ENCODE results near the gene HEATR5B. TPM values are rescaled to one million over a fixed set of nuclear protein-coding genes. Genes with fewer than 3 reads are reported as not detected.

The HEATR5B gene
- total and polyA plus RNA-seq, 2 of the 4 experiments (the other 2 are of a cell fraction): 8.3 to 17.9 TPM

GRCh38 chr2:36964496-36965058 lies 119.6 kb downstream of the HEATR5B start:
- no peak for DNase-seq
- dilution Hi-C loops (cut with HindIII; ENCODE audit: low sequenced_read_pairs, unreplicated experiment): no loop called here
- H4K20me1 ChIP-seq (ENCODE audit: insufficient read depth, low read length): peaks cover 19% of the 10 kb centered on the region

More at GRCh38 chr2:36964496-36965058, 119.6 kb downstream of the HEATR5B start:
- no peak overlapping the region for H2BK5ac ChIP-seq (ENCODE audit: low read depth, low read length, poor library complexity, severe bottlenecking)
- BruUV-seq (replicated peaks): TSS peak; percentile 21
- H3K79me1 ChIP-seq (ENCODE audit: low read depth in 1 of 2, low read length in 2 of 2): peaks cover 17 to 55% of the 10 kb centered on the region in 2 experiments
- intact Hi-C loops (cut with micrococcal nuclease) (loop anchor here (1.0 kb wide), 1 partner anchor 74 kb away; no protein-coding TSS in a partner anchor), in situ Hi-C loops (cut with MboI; ENCODE audit: low sequenced_read_pairs) (no loop called here)
- H3K4me2 ChIP-seq (ENCODE audit: low read depth, low read length): peak overlapping the region; percentile 71
- H3K4me1 ChIP-seq (ENCODE audit: control insufficient read depth, insufficient read depth, low read length): peaks cover 5% of the 10 kb centered on the region
- 0 out of 2 replicates have a peak overlapping the region, but pooled peaks have one; percentile 5 for H3K4me3 ChIP-seq (ENCODE audit: insufficient read depth, low read depth, low read length)
- H3K56ac ChIP-seq (ENCODE audit: extremely low read depth, insufficient read depth, low read length): no peak overlapping the region
- 0 out of 2 replicates have a peak overlapping the region, but pooled peaks have one; percentile 10 for H3K14ac ChIP-seq (replicated peaks; ENCODE audit: low read depth, low read length)
- ChIA-PET POLR2A (ENCODE audit: unreplicated experiment) (no interaction called here), CTCF (interaction anchor here (0.6 kb wide), 1 partner anchor 1075 kb away, joined by 3 read pairs; no protein-coding TSS in a partner anchor)
- no peaks in the 10 kb centered on the region for H3K36me3 ChIP-seq (ENCODE audit: control insufficient read depth, insufficient read depth, low read length)
- H4K5ac ChIP-seq (ENCODE audit: low read depth, low read length): no peak overlapping the region
- no peaks in the 10 kb centered on the region for H3K27me3 ChIP-seq (ENCODE audit: control insufficient read depth, insufficient read depth, low read length)
- no peak overlapping the region for H3K9ac ChIP-seq (ENCODE audit: low read depth, low read length)
- no peak overlapping the region for H4K91ac ChIP-seq (ENCODE audit: insufficient read depth, low read depth, low read length)
- no peak overlapping the region for H2AK5ac ChIP-seq (ENCODE audit: low read depth, low read length)
- H2BK20ac ChIP-seq (ENCODE audit: low read depth, low read length): no peak overlapping the region
- H3K23ac ChIP-seq (ENCODE audit: low read depth, low read length): peak overlapping the region; percentile 49; the same call in 1 of the 2 replicates
- no peak overlapping the region for H2BK120ac ChIP-seq (ENCODE audit: low read depth, low read length)
- no peaks in the 10 kb centered on the region; the same call in 1 of the 2 replicates for H3K9me1 ChIP-seq (ENCODE audit: insufficient read depth, low read length)
- no peaks in the 10 kb centered on the region for H3K9me3 ChIP-seq (ENCODE audit: control insufficient read depth, insufficient read depth, low read length)
- WGBS, 2 experiments (ENCODE audit: extremely low coverage in 2 of 2, insufficient read length in 1 of 2): 92% methylated on average over 2 of the region's 5 CpGs; no CpG with 5 or more reads in 1 of the 2 experiments
- H2BK15ac ChIP-seq (ENCODE audit: low read depth, low read length): no peak overlapping the region
- H2AK9ac ChIP-seq (replicated peaks; ENCODE audit: low read depth, low read length, poor library complexity): no peak overlapping the region
- no peak overlapping the region for H3K27ac ChIP-seq (ENCODE audit: insufficient read depth, low read length)
- H3K4ac ChIP-seq (ENCODE audit: low read depth, low read length): no peak overlapping the region
- no peak for ATAC-seq (ENCODE audit: low read depth)
- TF ChIP-seq BHLHE40 (IDR thresholded peaks at IDR 0.05; ENCODE audit: low read depth, low read length) (no peak), FOS (IDR thresholded peaks at IDR 0.05; ENCODE audit: low read depth, low read length) (no peak), CEBPB (IDR thresholded peaks at IDR 0.05; ENCODE audit: low read depth, low read length) (no peak), NFE2L2 (IDR thresholded peaks at IDR 0.05; ENCODE audit: low read depth, low read length) (no peak), USF2 (IDR thresholded peaks at IDR 0.05; ENCODE audit: low read depth, low read length) (no peak), RFX5 (IDR thresholded peaks at IDR 0.05; ENCODE audit: low read depth, low read length) (no peak), POLR2A (IDR thresholded peaks at IDR 0.05; ENCODE audit: low read depth, low read length) (no peak), RAD21 (IDR thresholded peaks at IDR 0.05; ENCODE audit: low read length) (no peak), RCOR1 (IDR thresholded peaks at IDR 0.05; ENCODE audit: insufficient replicate concordance, low read length) (no peak), ELK1 (IDR thresholded peaks at IDR 0.05; ENCODE audit: borderline replicate concordance, low read depth, low read length) (no peak), MAZ (IDR thresholded peaks at IDR 0.05; ENCODE audit: borderline replicate concordance, low read depth, low read length) (no peak), SMC3 (IDR thresholded peaks at IDR 0.05; ENCODE audit: low read depth, low read length) (no peak), CTCF (conservative IDR thresholded peaks at IDR 0.05; ENCODE audit: low read depth, low read length) (no peak), MXI1 (IDR thresholded peaks at IDR 0.05; ENCODE audit: borderline replicate concordance, low read depth, low read length) (no peak), MAFK (IDR thresholded peaks at IDR 0.05; ENCODE audit: low read depth, low read length) (no peak), CHD1 (IDR thresholded peaks at IDR 0.05; ENCODE audit: low read depth, low read length) (no peak)
- no peak overlapping the region for H3K18ac ChIP-seq (ENCODE audit: low read depth, low read length)
- H2AFZ ChIP-seq (replicated peaks; ENCODE audit: low read length, poor library complexity): no peak overlapping the region
- H4K8ac ChIP-seq (ENCODE audit: low read depth in 2 of 2, low read length in 2 of 2): no peak overlapping the region
